ENCODE measurements around the gene TMEM26. TPM values are rescaled to one million over a fixed set of nuclear protein-coding genes. Genes with fewer than 3 reads are reported as not detected.

Gene TMEM26
- total and polyA plus RNA-seq, 9 of the 15 experiments (the other 6 are each of a cell fraction or from before 2014, with no cell fraction given) = not detected

DNA sequence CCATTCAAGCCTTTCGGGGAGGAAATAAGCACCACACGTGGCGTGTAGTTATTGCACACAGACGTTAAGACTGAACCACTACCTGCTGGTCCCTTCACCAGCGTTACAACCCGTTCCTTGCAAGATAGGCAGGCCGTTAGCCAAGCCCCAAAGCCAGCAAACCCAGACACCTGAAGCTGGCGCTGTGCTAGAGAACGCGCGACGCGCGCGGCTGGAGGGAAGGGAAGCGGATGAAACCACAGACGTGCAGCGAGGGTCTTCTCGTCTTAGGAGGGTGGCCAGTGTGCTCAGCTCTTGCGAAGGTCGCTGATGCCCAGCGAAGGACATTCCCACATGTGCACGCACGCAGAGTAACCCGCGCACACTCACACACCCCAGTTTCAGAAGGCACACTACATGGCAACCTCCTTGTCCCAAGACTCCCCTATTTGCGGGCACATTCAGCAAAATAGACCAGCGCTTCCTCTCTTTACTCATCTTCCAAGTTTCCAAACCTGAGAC, 980 bp downstream of the TMEM26 start:
- DNase-seq (ENCODE audit: extremely low read depth in 1 of 4, low spot score in 3 of 4) = no peak
- Histone ChIP-seq H3K9me3 (replicated peaks; ENCODE audit: control insufficient read depth, insufficient read depth, low read depth, low read length) (no peaks in the 10 kb centered on the region), H3K27ac (ENCODE audit: extremely low read depth, low read depth, low read length) (no peak overlapping the region), H3K4me3 (no peak overlapping the region), H3K36me3 (ENCODE audit: control insufficient read depth, insufficient read depth, low read length) (no peaks in the 10 kb centered on the region), H3K27me3 (ENCODE audit: control insufficient read depth in 2 of 2, insufficient read depth in 2 of 2, low read length in 2 of 2) (peaks cover 2 to 20% of the 10 kb centered on the region in 2 experiments; a peak in 3 of 5 replicates), H3K9me1 (ENCODE audit: control insufficient read depth, insufficient read depth, low read length) (no peaks in the 10 kb centered on the region), H3K4me2 (ENCODE audit: insufficient read depth, low read length) (no peak overlapping the region), H3K4me1 (replicated peaks in 1 of 2; ENCODE audit: control insufficient read depth in 2 of 2, insufficient read depth in 2 of 2, low read length in 2 of 2) (peaks cover 0 to 10% of the 10 kb centered on the region in 2 experiments; a peak in 1 of 5 replicates), H2AFZ (ENCODE audit: low read depth, low read length) (no peak overlapping the region), H3K79me2 (ENCODE audit: control insufficient read depth, insufficient read depth, low read length) (no peaks in the 10 kb centered on the region), H3K9ac (ENCODE audit: insufficient read depth in 1 of 2, low read depth in 2 of 2, low read length in 2 of 2) (no peak overlapping the region), H4K20me1 (replicated peaks; ENCODE audit: control insufficient read depth, insufficient read depth, low read length) (no peaks in the 10 kb centered on the region)
- ChIA-PET POLR2A (no interaction called here), CTCF (ENCODE audit: low intra/inter-chr PET ratio) (no interaction called here)
- 51% methylated on average over 26 of the region's 28 CpGs for WGBS (ENCODE audit: insufficient coverage, low coverage, missing lambda C conversion rate)
- BruUV-seq (replicated peaks) = no TSS peak
- intact Hi-C loops (cut with micrococcal nuclease) (no loop called here), in situ Hi-C loops (cut with MboI) (no loop called here)
- no peak for TF ChIP-seq CHD4 (IDR thresholded peaks at IDR 0.05; ENCODE audit: insufficient read depth, insufficient replicate concordance, low read depth, low read length, poor library complexity, severe bottlenecking)
- TF ChIP-seq NFIC (IDR thresholded peaks at IDR 0.05) = peak; percentile 82
- peak; percentile 35; the same call in 1 of the 2 replicates for TF ChIP-seq NFIX (CRISPR knock-in tag; IDR thresholded peaks at IDR 0.05; ENCODE audit: low read depth)
- ATAC-seq = no peak
- no peak for FAIRE-seq

DNA sequence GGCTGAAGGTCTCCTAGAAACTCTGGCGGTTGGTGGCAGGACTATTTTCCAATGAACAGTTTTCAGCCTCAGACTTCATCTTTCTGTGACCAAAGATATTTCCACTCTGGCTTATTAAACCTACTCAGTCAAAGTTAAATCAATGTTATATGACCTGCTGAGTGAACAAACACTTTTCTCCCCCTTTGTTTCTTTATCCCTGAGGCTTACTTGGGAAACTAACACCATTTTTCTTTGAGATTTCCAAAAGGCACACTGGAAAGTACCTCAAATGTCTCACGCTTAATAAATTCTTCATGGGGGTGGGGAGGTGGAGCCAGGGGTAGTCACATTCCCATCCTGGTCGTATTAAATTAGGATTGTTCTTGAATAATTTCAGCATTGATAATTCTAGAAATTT, 1.8 kb downstream of the TMEM26 start:
- no peak overlapping the region for H3K4me3 ChIP-seq
- no peaks in the 10 kb centered on the region for H3K36me3 ChIP-seq (ENCODE audit: control insufficient read depth, insufficient read depth, low read length)
- in situ Hi-C loops (cut with MboI) = no loop called here
- no peak overlapping the region for H3K4me2 ChIP-seq (ENCODE audit: insufficient read depth, low read length)
- 16% methylated on average over 3 of the region's 3 CpGs for WGBS (ENCODE audit: insufficient coverage, low coverage, missing lambda C conversion rate)
- intact Hi-C loops (cut with micrococcal nuclease) = no loop called here
- H3K9ac ChIP-seq (ENCODE audit: insufficient read depth in 1 of 2, low read depth in 2 of 2, low read length in 2 of 2) = no peak overlapping the region
- POLR2A ChIA-PET = no interaction called here
- peaks cover 2 to 16% of the 10 kb centered on the region in 2 experiments; a peak in 3 of 5 replicates for H3K27me3 ChIP-seq (ENCODE audit: control insufficient read depth in 2 of 2, insufficient read depth in 2 of 2, low read length in 2 of 2)
- H2AFZ ChIP-seq (ENCODE audit: low read depth, low read length) = no peak overlapping the region
- no peak for DNase-seq (ENCODE audit: extremely low read depth in 1 of 4, low spot score in 3 of 4)
- H3K27ac ChIP-seq (ENCODE audit: extremely low read depth, low read depth, low read length) = no peak overlapping the region
- no peak for FAIRE-seq
- H3K4me1 ChIP-seq (replicated peaks in 1 of 2; ENCODE audit: control insufficient read depth in 2 of 2, insufficient read depth in 2 of 2, low read length in 2 of 2) = peaks cover 0 to 10% of the 10 kb centered on the region in 2 experiments; a peak in 1 of 5 replicates
- no peaks in the 10 kb centered on the region for H3K9me1 ChIP-seq (ENCODE audit: control insufficient read depth, insufficient read depth, low read length)
- H3K9me3 ChIP-seq (replicated peaks; ENCODE audit: control insufficient read depth, insufficient read depth, low read depth, low read length) = no peaks in the 10 kb centered on the region
- BruUV-seq (replicated peaks) = no TSS peak
- CTCF ChIA-PET (ENCODE audit: low intra/inter-chr PET ratio) = interaction anchor here (0.6 kb wide), 1 partner anchor 1609 kb away, joined by 4 read pairs; no protein-coding TSS in a partner anchor
- no peaks in the 10 kb centered on the region for H3K79me2 ChIP-seq (ENCODE audit: control insufficient read depth, insufficient read depth, low read length)
- ATAC-seq = no peak
- H4K20me1 ChIP-seq (replicated peaks; ENCODE audit: control insufficient read depth, insufficient read depth, low read length) = no peaks in the 10 kb centered on the region
- no peak for TF ChIP-seq CAMTA2 (CRISPR knock-in tag; conservative IDR thresholded peaks at IDR 0.05)
- no peak for TF ChIP-seq GATAD2A (IDR thresholded peaks at IDR 0.05)
- TF ChIP-seq TSC22D4 (tag; IDR thresholded peaks at IDR 0.05) = no peak
- TF ChIP-seq, protein P1, sequence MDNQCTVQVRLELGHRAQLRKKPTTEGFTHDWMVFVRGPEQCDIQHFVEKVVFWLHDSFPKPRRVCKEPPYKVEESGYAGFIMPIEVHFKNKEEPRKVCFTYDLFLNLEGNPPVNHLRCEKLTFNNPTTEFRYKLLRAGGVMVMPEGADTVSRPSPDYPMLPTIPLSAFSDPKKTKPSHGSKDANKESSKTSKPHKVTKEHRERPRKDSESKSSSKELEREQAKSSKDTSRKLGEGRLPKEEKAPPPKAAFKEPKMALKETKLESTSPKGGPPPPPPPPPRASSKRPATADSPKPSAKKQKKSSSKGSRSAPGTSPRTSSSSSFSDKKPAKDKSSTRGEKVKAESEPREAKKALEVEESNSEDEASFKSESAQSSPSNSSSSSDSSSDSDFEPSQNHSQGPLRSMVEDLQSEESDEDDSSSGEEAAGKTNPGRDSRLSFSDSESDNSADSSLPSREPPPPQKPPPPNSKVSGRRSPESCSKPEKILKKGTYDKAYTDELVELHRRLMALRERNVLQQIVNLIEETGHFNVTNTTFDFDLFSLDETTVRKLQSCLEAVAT (IDR thresholded peaks at IDR 0.05) = no peak
- no peak for TF ChIP-seq CREB1 (IDR thresholded peaks at IDR 0.05)
- TF ChIP-seq CREB1 (CRISPR knock-in tag; IDR thresholded peaks at IDR 0.05) = no peak
